HepG2 (cell line): ENCODE results near the gene WDR11. TPM values are rescaled to one million over a fixed set of nuclear protein-coding genes. Genes with fewer than 3 reads are reported as not detected.

Experiments used
- ATAC-seq: fragments of 200-7000 bp; cut with Tn5 transposase; 3 replicates; pipeline ENCODE4 v1.9.1; 2020; ENCODE audit warnings: mild to moderate bottlenecking, moderate library complexity
- BruUV-seq: library from RNA; stranded (reverse); fragments of 400-500 nt; replicated peaks from 2 replicates; lab custom pipeline; 2021; lab: Mats Ljungman, UMichigan
- CTCF ChIA-PET: fragments of 300-600 bp; formaldehyde crosslinking; extraction: SDS; loops from one replicate; lab custom pipeline; 2021; ENCODE audit warnings: low total read pairs, inconsistent platforms, low intra/inter-chr PET ratio; lab: Yijun Ruan, JAX
- POLR2A ChIA-PET: fragments of 350-600 bp; sonication (Branson Sonifier 250); formaldehyde crosslinking; loops from one replicate; lab custom pipeline; 2020; ENCODE audit warnings: antibody characterized with exemption, inconsistent platforms; lab: Yijun Ruan, JAX
- DNase-seq: peaks from one replicate; pipeline ENCODE4 v3.0.0-alpha.2; 2015; ENCODE audit warnings: low spot score
- FAIRE-seq: peaks from 3 replicates; lab custom pipeline; 2011; peaks lifted over from hg19 to GRCh38; lab: Jason Lieb, UNC
- H2AFZ ChIP-seq: one replicate; pipeline ENCODE4 v1.6.1; 2011; ENCODE audit warnings: low read length, inconsistent platforms
- H3K27ac ChIP-seq: fragments of 300-600 bp; 3 replicates; pipeline ENCODE4 v1.8.0; 2011; ENCODE audit warnings: mixed run types, mild to moderate bottlenecking, mixed read lengths, low read length, inconsistent platforms; ENCODE audit not compliant: insufficient read depth; ENCODE audit errors: extremely low read length
- H3K27me3 ChIP-seq, 2 experiments: fragments of 200-600 bp in 1 of 2; 2 replicates in 1 of 2; 3 replicates in 1 of 2; pipeline versions ENCODE4 v1.6.0 to v1.8.0; 2011; ENCODE audit warnings: low read length in 2 of 2, mild to moderate bottlenecking in 2 of 2, moderate library complexity in 2 of 2, inconsistent platforms in 1 of 2; ENCODE audit not compliant: insufficient read depth in 2 of 2, control insufficient read depth in 1 of 2
- H3K36me3 ChIP-seq, 2 experiments: fragments of 200-600 bp in 1 of 2; replicated peaks in 1 of 2; 2 replicates in 1 of 2; 3 replicates in 1 of 2; pipeline versions ENCODE4 v1.5.1 to v1.8.0; 2011; ENCODE audit warnings: low read length in 2 of 2, inconsistent platforms in 1 of 2; ENCODE audit not compliant: insufficient read depth in 2 of 2, control insufficient read depth in 1 of 2
- H3K4me1 ChIP-seq: 2 replicates; pipeline ENCODE4 v1.5.1; 2012; ENCODE audit warnings: low read length, inconsistent platforms; ENCODE audit not compliant: insufficient read depth
- H3K4me2 ChIP-seq: 2 replicates; pipeline ENCODE4 v1.6.0; 2011; ENCODE audit warnings: low read depth, low read length, inconsistent platforms
- H3K4me3 ChIP-seq, 3 experiments: fragments of 200-600 bp in 1 of 3; sonication (generic), shearing (Covaris generic) in 1 of 3; replicated peaks in 1 of 3; 2 replicates each; pipeline ENCODE4 v1.5.1; 2011 to 2016; ENCODE audit warnings: low read length in 3 of 3, inconsistent platforms in 2 of 3, low read depth in 2 of 3, mild to moderate bottlenecking in 2 of 3, control low read depth in 1 of 3, mixed read lengths in 1 of 3; ENCODE audit not compliant: insufficient read depth in 1 of 3
- H3K79me2 ChIP-seq: one replicate; pipeline ENCODE4 v1.6.1; 2011; ENCODE audit warnings: low read length, inconsistent platforms; ENCODE audit not compliant: insufficient read depth
- H3K9ac ChIP-seq: 2 replicates; pipeline ENCODE4 v1.6.0; 2011; ENCODE audit warnings: mild to moderate bottlenecking, low read depth, low read length, inconsistent platforms; ENCODE audit not compliant: insufficient read depth
- H3K9me3 ChIP-seq: 2 replicates; pipeline ENCODE4 v1.5.1; 2012; ENCODE audit warnings: mild to moderate bottlenecking, low read length
- H4K20me1 ChIP-seq: 2 replicates; pipeline ENCODE4 v1.6.0; 2011; ENCODE audit warnings: inconsistent platforms, mild to moderate bottlenecking, low read length, moderate library complexity; ENCODE audit not compliant: insufficient read depth
- CREB1 ChIP-seq, 2 experiments: fragments of 450-650 bp in 1 of 2; IDR thresholded peaks; 2 replicates each; pipeline ENCODE4 v1.6.1; 2016 to 2017; ENCODE audit warnings: control low read depth in 1 of 2, mild to moderate bottlenecking in 1 of 2, missing compliant biosample characterization in 1 of 2, missing genetic modification characterization in 1 of 2
- FOXK1 ChIP-seq: sonication (generic); formaldehyde crosslinking; IDR thresholded peaks from 2 replicates; pipeline ENCODE4 v1.4.0; 2020; ENCODE audit warnings: low read depth, missing genetic modification reagents, borderline replicate concordance
- GMEB2 ChIP-seq: IDR thresholded peaks from 2 replicates; pipeline ENCODE4 v1.6.1; 2016; ENCODE audit warnings: missing biosample characterization, missing genetic modification reagents, low read depth
- MXD1 ChIP-seq: sonication (generic); formaldehyde crosslinking; IDR thresholded peaks from 2 replicates; pipeline ENCODE4 v1.4.0; 2020; ENCODE audit warnings: mild to moderate bottlenecking, missing genetic modification reagents
- NCOA1 ChIP-seq: sonication (generic); formaldehyde crosslinking; IDR thresholded peaks from 2 replicates; pipeline ENCODE4 v1.9.0; 2021; ENCODE audit warnings: missing genetic modification reagents
- PHF21A ChIP-seq: sonication (generic); formaldehyde crosslinking; IDR thresholded peaks from 2 replicates; pipeline ENCODE4 v1.5.0; 2020; ENCODE audit warnings: mild to moderate bottlenecking, missing genetic modification reagents
- POLR2A ChIP-seq, 2 experiments: IDR thresholded peaks; 2 replicates each; pipeline ENCODE4 v1.6.1; 2011; ENCODE audit warnings: low read depth in 2 of 2, low read length in 2 of 2, mild to moderate bottlenecking in 1 of 2, moderate library complexity in 1 of 2; ENCODE audit not compliant: insufficient read depth in 1 of 2
- SP140L ChIP-seq: sonication (generic); formaldehyde crosslinking; IDR thresholded peaks from 2 replicates; pipeline ENCODE4 v1.4.0; 2020; ENCODE audit warnings: missing genetic modification reagents, borderline replicate concordance
- TAF15 ChIP-seq: fragments of 200-400 bp; formaldehyde crosslinking; IDR thresholded peaks from one replicate; pipeline ENCODE4 v1.6.1; 2018; ENCODE audit warnings: mild to moderate bottlenecking, low read depth, low read length; ENCODE audit not compliant: poor library complexity, severe bottlenecking
- TRIM24 ChIP-seq: sonication (generic); formaldehyde crosslinking; IDR thresholded peaks from 2 replicates; pipeline ENCODE4 v1.8.0; 2022; ENCODE audit warnings: mild to moderate bottlenecking, missing genetic modification reagents
- ZBTB2 ChIP-seq: sonication (generic); formaldehyde crosslinking; IDR thresholded peaks from 2 replicates; pipeline ENCODE4 v1.8.0; 2022; ENCODE audit warnings: low read depth, missing genetic modification reagents
- ZNF629 ChIP-seq: sonication (generic); formaldehyde crosslinking; conservative IDR thresholded peaks from 2 replicates; pipeline ENCODE4 v1.5.0; 2020; ENCODE audit warnings: missing genetic modification reagents
- ZNF678 ChIP-seq: sonication (generic); formaldehyde crosslinking; IDR thresholded peaks from 2 replicates; pipeline ENCODE4 v1.4.0; 2020; ENCODE audit warnings: mild to moderate bottlenecking, missing genetic modification reagents
- ZNF780A ChIP-seq: sonication (generic); formaldehyde crosslinking; IDR thresholded peaks from 2 replicates; pipeline ENCODE4 v1.8.0; 2022; ENCODE audit warnings: mild to moderate bottlenecking, missing genetic modification reagents, moderate library complexity
- ZSCAN21 ChIP-seq: sonication (generic); formaldehyde crosslinking; IDR thresholded peaks from 2 replicates; pipeline ENCODE4 v1.8.0; 2022; ENCODE audit warnings: mild to moderate bottlenecking, missing genetic modification reagents, moderate library complexity, borderline replicate concordance
- WGBS: methylation state at CpG from one replicate; pipeline ENCODE4 v1.1.6; 2017; ENCODE audit warnings: low lambda C conversion rate; 5-methylcytosine and 5-hydroxymethylcytosine counted together
- in situ Hi-C: cut with HindIII; loops from 2 replicates; pipeline ENCODE4 v1.10.0; 2017; ENCODE audit warnings: low pct_unique_long_range_greater_than_20kb; ENCODE audit not compliant: extremely low pct_ligation_motif_present
- intact Hi-C: fragments of 100-400 bp; cut with micrococcal nuclease; formaldehyde crosslinking; loops from one replicate; pipeline ENCODE4 v1.10.0; 2022; ENCODE audit not compliant: unreplicated experiment
- polyA plus RNA-seq, 8 experiments: library from polyadenylated mRNA; depleted of rRNA in 3 of 8; stranded (reverse) in 7 of 8; unstranded in 1 of 8; fragments of >200 nt; fragmentation: Illumina TruSeq in 4 of 8; extraction: Trizol in 4 of 8; gene quantifications; 2 replicates each; pipeline versions ENCODE4 v1.2.1 to v1.2.3, GENCODE V29; 2011 to 2016; ENCODE audit warnings: low read depth in 4 of 8, missing spikeins in 1 of 8, mixed read lengths in 1 of 8; ENCODE audit not compliant: insufficient read depth in 1 of 8
- total RNA-seq, 5 experiments: library from RNA; depleted of rRNA; stranded (reverse); fragments of >200 nt; fragmentation: Illumina TruSeq; extraction: Trizol; gene quantifications; 2 replicates each; pipeline ENCODE4 v1.2.3, GENCODE V29; 2016; ENCODE audit warnings: low read depth in 1 of 5

The WDR11 gene
- total and polyA plus RNA-seq, 2 of the 13 experiments (the other 11 are each of a cell fraction or from before 2014, with no cell fraction given): 38.0 to 45.2 TPM

GRCh38 chr10:120805014-120805812, 45.9 kb upstream of the WDR11 start:
- ATAC-seq (no peak), DNase-seq (no peak), FAIRE-seq (no peak)
- H3K4me2 ChIP-seq: no peak overlapping the region
- no peak overlapping the region for H3K4me3 ChIP-seq
- intact Hi-C loops: no loop called here
- H3K27me3 ChIP-seq: no peaks in the 10 kb centered on the region; a peak in 1 of 5 replicates
- no peak overlapping the region for H3K9ac ChIP-seq
- WGBS: 21% methylated on average over 7 of the region's 7 CpGs
- BruUV-seq: no TSS peak
- no peak overlapping the region for H3K27ac ChIP-seq
- in situ Hi-C loops: no loop called here
- ChIA-PET POLR2A (no interaction called here), CTCF (no interaction called here)
- no peaks in the 10 kb centered on the region for H3K4me1 ChIP-seq
- H3K9me3 ChIP-seq: no peaks in the 10 kb centered on the region
- TF ChIP-seq CREB1 (IDR thresholded peaks at IDR 0.05) (0 out of 2 replicates have a peak, but pooled peaks have one; percentile 34), CREB1 (CRISPR knock-in tag; IDR thresholded peaks at IDR 0.05) (no peak), POLR2A (IDR thresholded peaks at IDR 0.05; ENCODE audit: insufficient read depth in 1 of 2, low read depth in 2 of 2, low read length in 2 of 2) (no peak)
- no peak overlapping the region for H2AFZ ChIP-seq
- no peaks in the 10 kb centered on the region for H3K36me3 ChIP-seq
- no peaks in the 10 kb centered on the region for H4K20me1 ChIP-seq
- no peaks in the 10 kb centered on the region for H3K79me2 ChIP-seq

- H3K4me3 ChIP-seq: no peak overlapping the region
- CTCF ChIA-PET: no interaction called here
- H3K4me2 ChIP-seq: no peak overlapping the region
- no TSS peak for BruUV-seq
- POLR2A ChIA-PET: no interaction called here
- ATAC-seq (no peak), DNase-seq (no peak), FAIRE-seq (no peak)
- no peak overlapping the region for H2AFZ ChIP-seq
- H3K9ac ChIP-seq: no peak overlapping the region
- WGBS: 25% methylated on average over 2 of the region's 2 CpGs
- no peaks in the 10 kb centered on the region for H3K4me1 ChIP-seq
- no peak overlapping the region for H3K27ac ChIP-seq
- H3K9me3 ChIP-seq: no peaks in the 10 kb centered on the region
- H3K79me2 ChIP-seq: no peaks in the 10 kb centered on the region
- no peaks in the 10 kb centered on the region for H3K36me3 ChIP-seq
- H4K20me1 ChIP-seq: no peaks in the 10 kb centered on the region
- in situ Hi-C loops: no loop called here
- intact Hi-C loops: no loop called here
- peaks cover 1 to 4% of the 10 kb centered on the region in 2 experiments; a peak in 1 of 5 replicates for H3K27me3 ChIP-seq
- TF ChIP-seq MXD1 (CRISPR knock-in tag): no peak
- no peak for TF ChIP-seq TAF15
- no peak for TF ChIP-seq GMEB2 (CRISPR knock-in tag)
- no peak for TF ChIP-seq PHF21A (CRISPR knock-in tag)
- TF ChIP-seq ZNF678: no peak
- no peak for TF ChIP-seq ZBTB2
- no peak for TF ChIP-seq FOXK1 (CRISPR knock-in tag)
- TF ChIP-seq ZNF780A (CRISPR knock-in tag): no peak
- TF ChIP-seq SP140L (CRISPR knock-in tag): no peak
- no peak for TF ChIP-seq TRIM24 (CRISPR knock-in tag)
- no peak for TF ChIP-seq NCOA1 (CRISPR knock-in tag)
- no peak for TF ChIP-seq ZNF629 (CRISPR knock-in tag)
- TF ChIP-seq ZSCAN21 (CRISPR knock-in tag): no peak
Measured at GRCh38 chr10:120806081-120806480, 45.1 kb upstream of the WDR11 start.
